ENCODE data around the gene DYNLRB1.
A peak's percentile ranks its signal among the peaks of the same experiment; 100 is the strongest.

Gene DYNLRB1

DNA sequence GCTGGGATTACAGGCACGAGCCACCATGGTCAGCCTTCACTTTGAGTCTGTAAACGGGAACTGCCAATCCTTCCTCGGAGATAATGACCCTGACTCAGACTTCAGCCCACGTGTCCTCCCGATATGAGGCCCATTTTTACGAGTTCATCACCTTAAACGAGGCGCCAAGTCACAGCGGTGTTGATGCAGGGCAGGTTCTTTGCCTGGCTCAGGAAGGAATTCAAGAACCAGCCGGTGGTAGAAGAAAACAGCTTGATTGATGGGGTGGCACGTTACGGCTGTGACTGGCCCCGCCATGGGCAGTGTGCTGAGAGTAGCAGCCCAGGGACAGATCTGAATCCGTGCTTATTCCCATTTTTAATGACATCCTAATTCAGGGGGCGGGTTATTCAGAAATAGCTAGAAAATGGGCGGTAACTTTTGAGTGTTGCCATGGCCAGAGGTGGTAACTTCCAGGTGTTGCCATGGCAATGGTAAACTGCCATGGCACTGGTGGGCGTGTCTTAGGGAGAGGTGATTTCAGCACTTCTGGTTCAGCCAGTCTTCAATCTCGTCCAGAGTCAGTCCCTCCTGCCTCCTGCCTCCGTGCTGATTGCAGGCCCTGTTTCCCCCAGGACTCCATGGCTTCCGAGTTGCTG lies 33.2 kb downstream of the DYNLRB1 start:
- no peak for DNase-seq (ENCODE audit: insufficient read length)
- no peak for TF ChIP-seq TAF1 (IDR thresholded peaks at IDR 0.05; ENCODE audit: borderline replicate concordance, low read depth, low read length)
- TF ChIP-seq POLR2AphosphoS5 (IDR thresholded peaks at IDR 0.05; ENCODE audit: low read depth, low read length): no peak
- TF ChIP-seq POLR2A (IDR thresholded peaks at IDR 0.05; ENCODE audit: low read depth, low read length): no peak
- no peak for FAIRE-seq

DNA sequence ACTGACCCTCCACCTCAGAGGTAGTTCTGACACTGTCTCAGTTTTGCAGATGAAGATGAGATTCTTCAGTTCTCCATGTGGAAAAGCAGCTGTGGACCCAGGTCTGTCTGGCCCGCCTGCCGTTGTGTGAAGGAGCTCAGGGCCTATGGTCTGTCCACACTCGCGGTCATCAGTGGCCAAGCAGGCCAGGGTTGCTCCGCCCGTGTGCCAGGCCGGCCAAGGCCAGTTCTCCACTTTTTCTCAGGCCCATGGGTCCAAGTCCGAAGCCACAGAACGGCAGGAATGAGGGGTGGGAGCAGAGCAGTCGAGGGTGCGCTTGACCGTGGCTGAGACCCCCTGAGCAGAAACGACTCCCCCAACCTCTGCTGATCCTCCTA lies 33.7 kb downstream of the DYNLRB1 start:
- FAIRE-seq: no peak
- no peak for TF ChIP-seq POLR2A (IDR thresholded peaks at IDR 0.05; ENCODE audit: low read depth, low read length)
- no peak for TF ChIP-seq TAF1 (IDR thresholded peaks at IDR 0.05; ENCODE audit: borderline replicate concordance, low read depth, low read length)
- TF ChIP-seq POLR2AphosphoS5 (IDR thresholded peaks at IDR 0.05; ENCODE audit: low read depth, low read length): no peak

GRCh38 chr20:34552569-34552968 lies 36.3 kb downstream of the DYNLRB1 start:
- FAIRE-seq: no peak
- no peak for DNase-seq (ENCODE audit: insufficient read length)
- TF ChIP-seq POLR2A (IDR thresholded peaks at IDR 0.05; ENCODE audit: low read depth, low read length) (no peak), TAF1 (IDR thresholded peaks at IDR 0.05; ENCODE audit: borderline replicate concordance, low read depth, low read length) (no peak), POLR2AphosphoS5 (IDR thresholded peaks at IDR 0.05; ENCODE audit: low read depth, low read length) (no peak)

More for the DNA sequence above, 33.7 kb downstream of the DYNLRB1 start:
- no peak for DNase-seq (ENCODE audit: insufficient read length)

DNA sequence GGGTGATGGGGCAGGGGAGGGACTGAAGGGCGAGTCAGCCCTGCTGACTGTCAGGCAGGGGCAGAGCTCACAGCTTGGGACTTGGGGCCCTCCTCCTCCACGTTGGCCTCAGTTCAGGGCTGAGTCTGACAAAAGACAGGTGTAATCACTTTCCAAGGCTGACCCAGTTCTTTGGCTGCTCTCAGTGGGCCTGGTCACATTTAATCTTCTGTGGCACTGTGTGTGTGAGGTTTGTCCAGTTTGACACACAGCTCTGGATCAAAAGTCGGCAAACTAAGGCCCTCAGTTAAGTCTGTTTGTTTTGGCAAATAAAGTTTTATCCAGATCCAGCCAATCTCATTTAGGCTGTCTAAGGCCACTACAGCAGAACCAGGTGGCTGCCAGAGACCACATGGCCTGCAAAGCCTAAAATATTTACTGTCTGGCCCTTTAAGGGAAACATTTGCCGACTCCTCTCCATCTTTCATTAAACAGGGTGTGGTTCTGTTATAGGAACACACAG lies 37.2 kb downstream of the DYNLRB1 start:
- DNase-seq (ENCODE audit: insufficient read length): no peak
- TF ChIP-seq TAF1 (IDR thresholded peaks at IDR 0.05; ENCODE audit: borderline replicate concordance, low read depth, low read length) (no peak), POLR2AphosphoS5 (IDR thresholded peaks at IDR 0.05; ENCODE audit: low read depth, low read length) (no peak), POLR2A (IDR thresholded peaks at IDR 0.05; ENCODE audit: low read depth, low read length) (no peak)
- FAIRE-seq: no peak

DNA sequence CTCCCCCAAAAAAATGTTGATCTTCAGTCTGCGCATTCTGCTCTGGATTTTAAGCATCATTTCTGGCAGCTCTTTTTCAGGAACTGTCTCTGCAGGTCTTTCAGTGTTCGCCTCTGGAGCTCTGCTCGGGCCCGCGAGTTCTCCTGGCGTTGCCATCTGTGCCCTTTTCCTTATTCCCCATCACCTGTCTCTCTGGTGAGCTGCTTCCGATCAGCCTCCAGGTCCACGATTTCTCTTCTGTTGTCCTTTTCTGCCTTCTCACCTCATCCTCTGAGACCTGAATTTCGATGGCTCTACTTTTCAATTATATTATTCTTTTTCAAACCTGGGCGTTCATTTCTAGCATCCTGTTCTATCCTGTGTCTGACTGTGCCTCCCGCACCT lies 41.7 kb downstream of the DYNLRB1 start:
- DNase-seq (ENCODE audit: insufficient read length): no peak
- TF ChIP-seq POLR2A (IDR thresholded peaks at IDR 0.05; ENCODE audit: low read depth, low read length) (no peak), TAF1 (IDR thresholded peaks at IDR 0.05; ENCODE audit: borderline replicate concordance, low read depth, low read length) (no peak), POLR2AphosphoS5 (IDR thresholded peaks at IDR 0.05; ENCODE audit: low read depth, low read length) (no peak)
- no peak for FAIRE-seq

GRCh38 chr20:34558320-34559218 lies 42.3 kb downstream of the DYNLRB1 start, which contains the start of gene MAP1LC3A:
Gene MAP1LC3A, plus strand, starts transcription at chr20:34558718. Its CDS starts 151 bp downstream, at chr20:34558869.
- FAIRE-seq (peak; percentile 94), DNase-seq (ENCODE audit: insufficient read length) (peak; percentile 87)
- TF ChIP-seq POLR2AphosphoS5 (IDR thresholded peaks at IDR 0.05; ENCODE audit: low read depth, low read length): no peak

- DNase-seq (ENCODE audit: insufficient read length) (no peak), FAIRE-seq (no peak)
- TF ChIP-seq POLR2A (IDR thresholded peaks at IDR 0.05; ENCODE audit: low read depth, low read length) (no peak), POLR2AphosphoS5 (IDR thresholded peaks at IDR 0.05; ENCODE audit: low read depth, low read length) (no peak), TAF1 (IDR thresholded peaks at IDR 0.05; ENCODE audit: borderline replicate concordance, low read depth, low read length) (no peak)
Observed at GRCh38 chr20:34559311-34560140, 43.3 kb downstream of the DYNLRB1 start.

DNA sequence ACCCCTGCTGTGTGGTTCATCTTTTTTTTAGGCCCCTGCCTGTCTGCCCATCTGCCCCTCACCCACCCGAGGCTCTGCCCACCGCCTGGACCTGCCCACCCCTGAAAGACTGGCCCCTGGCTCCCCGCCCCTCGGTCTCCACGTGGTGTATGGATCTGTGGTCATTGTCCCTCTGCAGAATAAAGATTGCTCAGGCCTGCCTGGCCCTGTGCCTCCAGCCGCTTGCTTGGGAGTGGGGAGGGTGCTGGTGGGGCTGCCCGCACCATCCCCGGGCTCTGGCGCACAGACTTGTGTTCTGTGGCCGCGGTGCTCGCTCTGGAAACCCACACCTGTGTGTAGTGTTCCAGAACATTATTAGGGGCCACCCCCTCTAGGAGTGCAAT lies 43.9 kb downstream of the DYNLRB1 start:
- FAIRE-seq (no peak), DNase-seq (ENCODE audit: insufficient read length) (no peak)
- TF ChIP-seq POLR2AphosphoS5 (IDR thresholded peaks at IDR 0.05; ENCODE audit: low read depth, low read length): no peak
- TF ChIP-seq TAF1 (IDR thresholded peaks at IDR 0.05; ENCODE audit: borderline replicate concordance, low read depth, low read length): no peak
- no peak for TF ChIP-seq POLR2A (IDR thresholded peaks at IDR 0.05; ENCODE audit: low read depth, low read length)

- no peak for FAIRE-seq
- no peak for DNase-seq (ENCODE audit: insufficient read length)
- TF ChIP-seq POLR2A (IDR thresholded peaks at IDR 0.05; ENCODE audit: low read depth, low read length) (no peak), TAF1 (IDR thresholded peaks at IDR 0.05; ENCODE audit: borderline replicate concordance, low read depth, low read length) (no peak), POLR2AphosphoS5 (IDR thresholded peaks at IDR 0.05; ENCODE audit: low read depth, low read length) (no peak)
Observed at GRCh38 chr20:34560614-34561013, 44.4 kb downstream of the DYNLRB1 start.

DNA sequence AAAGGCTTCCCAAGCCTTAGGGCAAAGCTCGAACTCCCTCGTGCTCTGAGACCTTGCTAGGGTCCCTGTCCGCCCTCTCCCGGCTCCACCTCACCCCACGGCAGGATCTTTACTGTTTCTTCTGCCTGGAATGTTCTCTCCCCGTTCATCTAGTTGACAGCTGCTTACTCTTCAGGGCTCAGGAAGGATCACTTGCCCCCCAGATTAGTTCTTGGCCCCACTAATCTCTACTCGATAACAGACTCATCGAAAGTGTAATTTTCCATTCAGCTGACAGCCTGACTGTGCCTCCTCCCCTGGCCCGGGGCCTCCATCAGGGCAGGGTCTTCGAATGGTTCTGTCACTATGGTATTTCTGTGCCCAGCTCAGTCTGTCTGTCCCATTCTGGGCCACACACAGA lies 45.4 kb downstream of the DYNLRB1 start:
- FAIRE-seq (no peak), DNase-seq (ENCODE audit: insufficient read length) (no peak)
- TF ChIP-seq TAF1 (IDR thresholded peaks at IDR 0.05; ENCODE audit: borderline replicate concordance, low read depth, low read length): no peak
- TF ChIP-seq POLR2AphosphoS5 (IDR thresholded peaks at IDR 0.05; ENCODE audit: low read depth, low read length): no peak

- TF ChIP-seq TAF1 (IDR thresholded peaks at IDR 0.05; ENCODE audit: borderline replicate concordance, low read depth, low read length) (no peak), POLR2AphosphoS5 (IDR thresholded peaks at IDR 0.05; ENCODE audit: low read depth, low read length) (no peak), POLR2A (IDR thresholded peaks at IDR 0.05; ENCODE audit: low read depth, low read length) (no peak)
- peak; percentile 66 for FAIRE-seq
- DNase-seq (ENCODE audit: insufficient read length): no peak
Observed at GRCh38 chr20:34562641-34563040, 46.4 kb downstream of the DYNLRB1 start.

All from GM12892 (cell line).